Endothelial cell of umbilical vein (primary cell): Measurements from ENCODE around the gene CC2D2B. TPM values are rescaled to one million over a fixed set of nuclear protein-coding genes. Genes with fewer than 3 reads are reported as not detected.

Experiments used
- BruUV-seq: library from RNA; stranded (reverse); fragments of 400-500 nt; replicated peaks from 2 replicates; lab custom pipeline; 2021; lab: Mats Ljungman, UMichigan
- CTCF ChIA-PET: fragments of 300-600, 350-600 bp; sonication (Branson Sonifier 250); formaldehyde crosslinking; loops from one replicate; lab custom pipeline; 2021; ENCODE audit warnings: antibody characterized with exemption, inconsistent platforms; lab: Charles Lee
- POLR2A ChIA-PET: fragments of 300-600, 350-600 bp; sonication (Branson Sonifier 250); formaldehyde crosslinking; loops from one replicate; lab custom pipeline; 2021; ENCODE audit warnings: antibody characterized with exemption, inconsistent platforms; lab: Charles Lee
- DNase-seq: peaks from one replicate; pipeline ENCODE4 v3.0.0-alpha.2; 2011; ENCODE audit warnings: low read depth, low spot score
- FAIRE-seq: peaks from 2 replicates; lab custom pipeline; 2011; peaks lifted over from hg19 to GRCh38; lab: Jason Lieb, UNC
- H2AFZ ChIP-seq: 2 replicates; pipeline ENCODE4 v1.6.0; 2012; ENCODE audit warnings: low read depth, low read length, control low read depth, inconsistent platforms
- H3K27ac ChIP-seq: 2 replicates; pipeline ENCODE4 v1.5.1; 2011; ENCODE audit warnings: low read depth, mild to moderate bottlenecking, control low read depth, low read length, moderate library complexity; ENCODE audit not compliant: insufficient read depth
- H3K27me3 ChIP-seq, 2 experiments: 2 replicates each; pipeline versions ENCODE4 v1.6.0 to v1.6.1; 2011; ENCODE audit warnings: low read length in 2 of 2, mixed read lengths in 1 of 2; ENCODE audit not compliant: control insufficient read depth in 2 of 2, insufficient read depth in 2 of 2
- H3K36me3 ChIP-seq, 2 experiments: 2 replicates in 1 of 2; 3 replicates in 1 of 2; pipeline ENCODE4 v1.5.1; 2011; ENCODE audit warnings: low read length in 2 of 2, mild to moderate bottlenecking in 1 of 2, moderate library complexity in 1 of 2; ENCODE audit not compliant: control insufficient read depth in 2 of 2, insufficient read depth in 2 of 2; ENCODE audit errors: extremely low read depth in 1 of 2
- H3K4me1 ChIP-seq: 3 replicates; pipeline ENCODE4 v1.5.1; 2011; ENCODE audit warnings: mild to moderate bottlenecking, low read length; ENCODE audit not compliant: control insufficient read depth, insufficient read depth; ENCODE audit errors: extremely low read depth
- H3K4me2 ChIP-seq: 2 replicates; pipeline ENCODE4 v1.6.1; 2011; ENCODE audit warnings: low read length, control low read depth, mixed read lengths; ENCODE audit not compliant: insufficient read depth
- H3K4me3 ChIP-seq, 3 experiments: fragments of 200-600 bp in 1 of 3; sonication (generic), shearing (Covaris generic) in 1 of 3; replicated peaks in 1 of 3; 2 replicates each; pipeline ENCODE4 v1.5.1; 2011 to 2016; ENCODE audit warnings: control low read depth in 3 of 3, low read length in 3 of 3, mild to moderate bottlenecking in 2 of 3, inconsistent platforms in 1 of 3, low read depth in 1 of 3, moderate library complexity in 1 of 3; ENCODE audit not compliant: insufficient read depth in 1 of 3
- H3K79me2 ChIP-seq: 2 replicates; pipeline ENCODE4 v1.6.0; 2012; ENCODE audit warnings: low read length, inconsistent platforms; ENCODE audit not compliant: control insufficient read depth, insufficient read depth
- H3K9ac ChIP-seq: replicated peaks from 2 replicates; pipeline ENCODE3; 2011; ENCODE audit warnings: low read length, control low read depth; ENCODE audit not compliant: insufficient read depth; ENCODE audit errors: extremely low read depth
- H3K9me1 ChIP-seq: replicated peaks from 3 replicates; pipeline ENCODE4 v1.6.0; 2011; ENCODE audit warnings: mild to moderate bottlenecking, low read length; ENCODE audit not compliant: control insufficient read depth, insufficient read depth; ENCODE audit errors: extremely low read depth
- H3K9me3 ChIP-seq: replicated peaks from 2 replicates; pipeline ENCODE4 v1.5.1; 2012; ENCODE audit warnings: low read length, inconsistent platforms; ENCODE audit not compliant: control insufficient read depth, insufficient read depth
- H4K20me1 ChIP-seq: replicated peaks from 2 replicates; pipeline ENCODE3; 2011; ENCODE audit warnings: mild to moderate bottlenecking, low read length; ENCODE audit not compliant: control insufficient read depth, insufficient read depth; ENCODE audit errors: extremely low read depth
- CTCF ChIP-seq, 2 donors: IDR thresholded peaks; 1 replicate in 1 of 2; 2 replicates in 1 of 2; pipeline ENCODE4 v1.5.1; 2011; ENCODE audit warnings: low read length in 2 of 2, mild to moderate bottlenecking in 2 of 2, moderate library complexity in 2 of 2, control low read depth in 1 of 2, inconsistent platforms in 1 of 2, low read depth in 1 of 2; ENCODE audit not compliant: insufficient read depth in 1 of 2; ENCODE audit errors: extremely low read depth in 1 of 2
- EZH2 ChIP-seq: IDR thresholded peaks from 2 replicates; pipeline ENCODE4 v1.6.1; 2012; ENCODE audit warnings: borderline replicate concordance, low read depth, mild to moderate bottlenecking, moderate library complexity, low read length, inconsistent platforms; ENCODE audit not compliant: severe bottlenecking
- FOS ChIP-seq: IDR thresholded peaks from 2 replicates; pipeline ENCODE4 v1.6.1; 2011; ENCODE audit warnings: mild to moderate bottlenecking, low read length, moderate library complexity, borderline replicate concordance; ENCODE audit not compliant: insufficient read depth
- GATA2 ChIP-seq: IDR thresholded peaks from 2 replicates; pipeline ENCODE4 v1.7.0; 2011; ENCODE audit warnings: low read depth, mild to moderate bottlenecking, moderate library complexity, mixed read lengths, low read length; ENCODE audit not compliant: insufficient read length, insufficient read depth
- JUN ChIP-seq: IDR thresholded peaks from 2 replicates; pipeline ENCODE4 v1.6.1; 2011; ENCODE audit warnings: borderline replicate concordance, low read depth; ENCODE audit not compliant: insufficient read length, insufficient read depth
- MAX ChIP-seq: IDR thresholded peaks from 2 replicates; pipeline ENCODE4 v1.6.1; 2011; ENCODE audit not compliant: insufficient read depth, insufficient read length
- MYC ChIP-seq: IDR thresholded peaks from one replicate; pipeline ENCODE4 v1.6.1; 2011; ENCODE audit warnings: mild to moderate bottlenecking, low read depth, low read length
- POLR2A ChIP-seq: IDR thresholded peaks from 2 replicates; pipeline ENCODE4 v1.6.1; 2012; ENCODE audit warnings: low read depth, mild to moderate bottlenecking, control low read depth, low read length
- POLR2AphosphoS5 ChIP-seq: IDR thresholded peaks from 2 replicates; pipeline ENCODE4 v1.6.1; 2012; ENCODE audit warnings: low read depth, mild to moderate bottlenecking, control low read depth, low read length, moderate library complexity; ENCODE audit not compliant: insufficient read depth
- dilution Hi-C: fragments of 300-500 bp; cut with MboI; formaldehyde crosslinking; loops from one replicate; pipeline ENCODE4 v1.15.0; 2019; ENCODE audit warnings: low sequenced_read_pairs; ENCODE audit not compliant: extremely low pct_ligation_motif_present
- intact Hi-C: fragments of 100-400 bp; cut with micrococcal nuclease; formaldehyde crosslinking; loops from one replicate; pipeline ENCODE4 v1.10.0; 2022
- polyA plus RNA-seq, 4 experiments: library from polyadenylated mRNA; depleted of rRNA in 3 of 4; stranded (reverse) in 3 of 4; unstranded in 1 of 4; fragments of >200 nt; gene quantifications; 2 replicates each; pipeline versions ENCODE4 v1.2.1 to v1.2.3, GENCODE V29; 2011 to 2012; ENCODE audit warnings: missing spikeins in 1 of 4
- total RNA-seq: library from RNA; stranded (reverse); gene quantifications from 2 replicates; pipeline ENCODE4 v1.2.3, GENCODE V29; 2021

The CC2D2B gene
- total and polyA plus RNA-seq, 2 donors (not counting 3 experiments of a cell fraction or from before 2014, with no cell fraction given), result 0.21 to 1.2 TPM

DNA sequence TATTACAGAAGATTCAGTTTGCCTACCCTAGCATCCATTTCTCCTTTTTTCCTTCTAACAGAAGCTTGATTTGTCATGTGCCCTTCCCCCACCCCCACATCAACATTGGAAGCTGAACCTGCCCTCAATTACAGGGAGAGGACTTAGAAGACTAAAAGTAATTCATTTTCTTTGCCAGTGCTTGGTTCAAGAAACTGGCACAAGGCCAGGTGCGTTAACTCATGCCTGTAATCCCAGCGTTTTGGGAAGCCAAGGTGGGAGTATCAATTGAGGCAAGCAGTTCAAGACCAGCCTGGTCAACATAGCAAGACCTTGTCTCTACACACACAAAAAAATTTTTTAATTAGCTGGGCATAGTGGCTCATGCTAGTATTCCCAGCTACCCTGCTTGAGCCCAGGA lies 168.2 kb downstream of the CC2D2B start:
- no peaks in the 10 kb centered on the region for H4K20me1 ChIP-seq
- H3K4me3 ChIP-seq, result no peak overlapping the region
- no peak overlapping the region for H3K4me2 ChIP-seq
- TF ChIP-seq GATA2 (no peak), FOS (no peak), CTCF (IDR thresholded peaks at IDR 0.05; ENCODE audit: extremely low read depth in 1 of 2, insufficient read depth in 1 of 2, low read depth in 1 of 2, low read length in 2 of 2) (no peak), MAX (no peak), POLR2A (no peak)
- no peaks in the 10 kb centered on the region for H3K9me3 ChIP-seq
- BruUV-seq, result no TSS peak
- ChIA-PET CTCF (interaction anchor here (1.1 to 1.4 kb wide), 3 partner anchors 14 to 130 kb away, joined by 3 to 4 read pairs (median 3); no protein-coding TSS in a partner anchor), POLR2A (no interaction called here)
- FAIRE-seq (no peak), DNase-seq (no peak)
- H3K79me2 ChIP-seq, result no peaks in the 10 kb centered on the region
- peaks cover 27% of the 10 kb centered on the region for H3K4me1 ChIP-seq
- H3K27ac ChIP-seq, result no peak overlapping the region
- H2AFZ ChIP-seq, result no peak overlapping the region
- no peak overlapping the region for H3K9ac ChIP-seq
- H3K27me3 ChIP-seq, result no peaks in the 10 kb centered on the region
- intact Hi-C loops, result no loop called here
- no peaks in the 10 kb centered on the region for H3K9me1 ChIP-seq
- H3K36me3 ChIP-seq, result no peaks in the 10 kb centered on the region
- dilution Hi-C loops, result no loop called here

GRCh38 chr10:96077156-96077555 lies 169.4 kb downstream of the CC2D2B start:
- H3K4me3 ChIP-seq, result no peak overlapping the region
- peaks cover 23% of the 10 kb centered on the region for H3K4me1 ChIP-seq
- no peak overlapping the region for H2AFZ ChIP-seq
- H3K9me1 ChIP-seq, result no peaks in the 10 kb centered on the region
- no peak overlapping the region for H3K4me2 ChIP-seq
- no peak for FAIRE-seq
- no peak overlapping the region for H3K9ac ChIP-seq
- no TSS peak for BruUV-seq
- no peaks in the 10 kb centered on the region for H3K9me3 ChIP-seq
- no peak overlapping the region for H3K27ac ChIP-seq
- intact Hi-C loops, result no loop called here
- ChIA-PET CTCF (no interaction called here), POLR2A (no interaction called here)
- no peaks in the 10 kb centered on the region for H3K36me3 ChIP-seq
- dilution Hi-C loops, result no loop called here
- H3K27me3 ChIP-seq, result no peaks in the 10 kb centered on the region
- no peak for TF ChIP-seq EZH2
- TF ChIP-seq MYC, result no peak
- no peak for TF ChIP-seq CTCF (IDR thresholded peaks at IDR 0.05; ENCODE audit: extremely low read depth in 1 of 2, insufficient read depth in 1 of 2, low read depth in 1 of 2, low read length in 2 of 2)
- no peak for TF ChIP-seq MAX
- TF ChIP-seq GATA2, result no peak
- TF ChIP-seq FOS, result no peak
- TF ChIP-seq POLR2AphosphoS5, result no peak
- TF ChIP-seq POLR2A, result no peak
- no peak for TF ChIP-seq JUN
- H4K20me1 ChIP-seq, result no peaks in the 10 kb centered on the region
- H3K79me2 ChIP-seq, result no peaks in the 10 kb centered on the region
- DNase-seq, result no peak
